Bronchial epithelial cell (primary cell): ENCODE data around the gene TNFRSF13B. TPM values are rescaled to one million over a fixed set of nuclear protein-coding genes. Genes with fewer than 3 reads are reported as not detected.
"Not testable (repeated sequence)": the region's sequence is repeated elsewhere in the genome, so short reads cannot be mapped to it uniquely, and the experiment has no call there.

ENCODE experiments used
- DNase-seq: peaks from one replicate; pipeline ENCODE4 v3.0.0-alpha.2; 2010; ENCODE audit warnings: low read depth
- FAIRE-seq: peaks from 2 replicates; lab custom pipeline; 2011; peaks lifted over from hg19 to GRCh38; lab: Jason Lieb, UNC
- H3K27me3 ChIP-seq: 2 replicates; pipeline ENCODE4 v1.5.1; 2011; ENCODE audit warnings: low read length; ENCODE audit not compliant: control insufficient read depth, insufficient read depth
- H3K36me3 ChIP-seq: 2 replicates; pipeline ENCODE4 v1.5.1; 2011; ENCODE audit warnings: low read length; ENCODE audit not compliant: control insufficient read depth, insufficient read depth
- H3K4me3 ChIP-seq: 2 replicates; pipeline ENCODE4 v1.5.1; 2011; ENCODE audit warnings: mild to moderate bottlenecking, low read depth, low read length, control low read depth
- total RNA-seq: library from RNA; depleted of rRNA; stranded (reverse); fragments of >200 nt; gene quantifications from 2 replicates; pipeline ENCODE4 v1.2.1, GENCODE V29; 2014
- TF ChIP-seq, protein P1 (sequence below): IDR thresholded peaks from 2 replicates; pipeline ENCODE4 v1.5.1; 2011; ENCODE audit warnings: mild to moderate bottlenecking, moderate library complexity, low read length, control low read depth, inconsistent platforms; ENCODE audit not compliant: insufficient read depth, severe bottlenecking

Gene TNFRSF13B
- total RNA-seq, 1 donor from 2014 or later = not detected

DNA sequence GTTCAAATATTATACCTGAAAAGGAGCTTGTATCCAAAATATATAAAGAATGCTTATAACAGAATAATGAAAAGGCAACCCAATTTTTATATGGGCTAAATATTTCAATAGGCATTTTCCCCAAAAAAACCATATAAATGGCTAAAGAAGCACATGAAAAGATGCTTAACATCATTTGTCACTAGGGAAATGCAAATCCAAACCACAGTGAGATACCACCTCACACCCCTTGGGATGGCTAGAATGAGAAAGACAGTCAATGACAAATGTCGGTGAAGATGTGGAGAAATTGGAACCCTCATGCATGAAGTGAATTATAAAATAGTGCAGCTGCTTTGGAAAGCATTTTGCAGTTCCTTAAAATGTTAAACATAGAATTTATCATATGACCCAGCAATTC lies 3.1 kb downstream of the TNFRSF13B start:
- Histone ChIP-seq H3K27me3 (no peaks in the 10 kb centered on the region), H3K36me3 (no peaks in the 10 kb centered on the region), H3K4me3 (no peak overlapping the region)
- FAIRE-seq (no peak), DNase-seq (no peak)
- TF ChIP-seq, protein P1, sequence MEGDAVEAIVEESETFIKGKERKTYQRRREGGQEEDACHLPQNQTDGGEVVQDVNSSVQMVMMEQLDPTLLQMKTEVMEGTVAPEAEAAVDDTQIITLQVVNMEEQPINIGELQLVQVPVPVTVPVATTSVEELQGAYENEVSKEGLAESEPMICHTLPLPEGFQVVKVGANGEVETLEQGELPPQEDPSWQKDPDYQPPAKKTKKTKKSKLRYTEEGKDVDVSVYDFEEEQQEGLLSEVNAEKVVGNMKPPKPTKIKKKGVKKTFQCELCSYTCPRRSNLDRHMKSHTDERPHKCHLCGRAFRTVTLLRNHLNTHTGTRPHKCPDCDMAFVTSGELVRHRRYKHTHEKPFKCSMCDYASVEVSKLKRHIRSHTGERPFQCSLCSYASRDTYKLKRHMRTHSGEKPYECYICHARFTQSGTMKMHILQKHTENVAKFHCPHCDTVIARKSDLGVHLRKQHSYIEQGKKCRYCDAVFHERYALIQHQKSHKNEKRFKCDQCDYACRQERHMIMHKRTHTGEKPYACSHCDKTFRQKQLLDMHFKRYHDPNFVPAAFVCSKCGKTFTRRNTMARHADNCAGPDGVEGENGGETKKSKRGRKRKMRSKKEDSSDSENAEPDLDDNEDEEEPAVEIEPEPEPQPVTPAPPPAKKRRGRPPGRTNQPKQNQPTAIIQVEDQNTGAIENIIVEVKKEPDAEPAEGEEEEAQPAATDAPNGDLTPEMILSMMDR = no peak

DNA sequence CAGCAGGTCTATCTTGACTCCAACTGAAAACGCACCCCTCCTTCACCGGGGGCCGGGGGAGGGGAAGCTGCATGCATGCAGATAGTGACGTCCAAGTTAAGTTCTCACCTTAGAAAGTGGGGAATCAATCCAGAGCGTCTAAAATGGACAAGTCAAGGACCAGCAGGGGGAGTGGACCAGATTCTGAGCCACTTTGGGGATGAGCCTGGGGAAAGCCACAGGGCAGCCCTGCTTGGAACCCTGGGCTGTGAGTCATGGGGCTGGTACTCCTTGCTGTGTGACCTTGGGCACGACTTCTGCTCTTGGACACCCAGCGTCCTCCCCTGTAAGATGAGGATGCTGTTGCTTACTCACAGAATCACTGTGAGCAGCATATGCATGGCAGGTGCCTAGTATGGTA lies 9.1 kb downstream of the TNFRSF13B start:
- no peaks in the 10 kb centered on the region for H3K36me3 ChIP-seq
- no peak for FAIRE-seq
- TF ChIP-seq, protein P1 = no peak
- DNase-seq = no peak
- H3K27me3 ChIP-seq = no peaks in the 10 kb centered on the region
- no peak overlapping the region for H3K4me3 ChIP-seq

DNA sequence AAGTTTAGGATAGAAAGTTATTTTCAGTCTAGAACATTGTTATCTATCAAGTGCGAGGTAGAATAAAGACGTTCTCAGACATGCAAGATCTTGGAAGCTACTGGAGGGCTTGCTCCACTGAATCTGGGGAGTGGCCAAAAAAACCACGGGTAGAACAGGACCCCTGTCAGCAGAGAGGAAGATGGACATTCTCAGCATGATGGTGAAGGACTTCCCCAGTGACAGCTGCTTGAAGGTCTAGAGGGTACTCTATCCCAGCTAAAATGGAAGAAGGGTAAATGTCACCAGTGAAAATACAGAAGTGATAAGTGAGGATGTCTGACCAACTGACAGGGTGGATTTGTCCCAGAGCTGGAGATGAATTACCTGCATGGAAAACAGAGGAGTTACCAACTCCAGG lies 10.1 kb downstream of the TNFRSF13B start:
- TF ChIP-seq, protein P1 = no peak
- DNase-seq = no peak
- no peak overlapping the region for H3K4me3 ChIP-seq
- FAIRE-seq = no peak
- H3K36me3 ChIP-seq = no peaks in the 10 kb centered on the region
- H3K27me3 ChIP-seq = no peaks in the 10 kb centered on the region

DNA sequence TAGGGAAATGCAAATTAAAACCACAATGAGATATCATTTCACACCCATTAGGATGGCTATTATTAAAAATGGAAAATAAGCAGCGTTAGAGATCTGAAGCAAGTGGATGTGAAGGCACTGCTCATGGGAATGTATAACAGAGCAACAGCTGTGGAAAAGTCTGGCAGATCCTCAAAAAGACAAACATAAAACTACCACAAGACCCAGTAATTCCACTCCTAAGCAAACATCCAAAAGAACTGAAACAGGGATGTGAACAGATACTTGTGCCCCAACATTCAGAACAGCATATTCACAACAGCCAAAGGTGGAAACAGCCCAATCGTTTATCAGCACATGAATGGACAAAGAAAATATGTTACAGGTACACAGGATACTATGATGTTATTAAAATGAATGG lies 10.9 kb downstream of the TNFRSF13B start:
- not testable (repeated sequence) for FAIRE-seq, DNase-seq, H3K4me3 ChIP-seq, H3K27me3 ChIP-seq, H3K36me3 ChIP-seq

DNA sequence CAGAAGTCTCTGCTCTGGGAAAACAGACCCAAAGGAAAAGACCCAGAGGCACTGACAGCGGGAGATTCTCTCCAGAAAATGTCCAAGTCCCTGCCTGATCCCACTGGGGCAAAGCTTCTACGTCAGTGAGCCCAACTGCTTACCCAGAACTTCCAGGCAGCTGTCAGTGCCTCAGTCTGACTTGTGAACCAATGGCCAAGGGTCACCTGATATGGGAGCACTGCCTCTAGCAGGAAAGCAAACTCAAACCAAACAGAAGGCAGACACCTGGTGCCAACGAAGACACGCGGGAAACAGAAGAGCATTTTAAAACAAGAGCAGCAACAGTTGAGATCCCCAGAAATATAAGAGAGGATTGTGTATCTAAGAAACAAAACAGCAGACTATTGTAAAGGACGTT lies 16.9 kb downstream of the TNFRSF13B start:
- peak; percentile 90 for FAIRE-seq
- not testable (repeated sequence) for DNase-seq, H3K4me3 ChIP-seq, H3K27me3 ChIP-seq, H3K36me3 ChIP-seq

DNA sequence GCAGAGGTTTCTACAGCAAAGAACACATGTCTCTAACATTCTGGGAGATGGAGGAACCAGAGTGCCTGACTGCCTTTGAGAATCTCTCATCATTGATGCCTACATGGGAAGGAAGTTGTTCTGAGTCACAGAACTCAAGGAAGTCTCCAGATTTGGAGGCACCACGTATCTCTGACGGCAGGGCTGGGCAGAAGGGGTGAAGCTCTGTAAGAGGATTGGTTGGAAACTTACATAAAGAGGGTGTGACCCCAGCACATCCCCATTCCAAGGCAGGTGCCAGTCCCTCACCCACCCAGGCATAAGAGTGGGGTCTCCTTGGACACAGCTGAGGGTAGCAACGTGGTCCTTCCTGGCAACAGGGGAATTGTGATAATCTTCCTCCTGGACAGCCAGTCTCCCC lies 17.4 kb downstream of the TNFRSF13B start:
- Histone ChIP-seq H3K36me3 (no peaks in the 10 kb centered on the region), H3K27me3 (peaks cover 8% of the 10 kb centered on the region), H3K4me3 (no peak overlapping the region)
- DNase-seq = no peak
- no peak for FAIRE-seq
- TF ChIP-seq, protein P1 = no peak

DNA sequence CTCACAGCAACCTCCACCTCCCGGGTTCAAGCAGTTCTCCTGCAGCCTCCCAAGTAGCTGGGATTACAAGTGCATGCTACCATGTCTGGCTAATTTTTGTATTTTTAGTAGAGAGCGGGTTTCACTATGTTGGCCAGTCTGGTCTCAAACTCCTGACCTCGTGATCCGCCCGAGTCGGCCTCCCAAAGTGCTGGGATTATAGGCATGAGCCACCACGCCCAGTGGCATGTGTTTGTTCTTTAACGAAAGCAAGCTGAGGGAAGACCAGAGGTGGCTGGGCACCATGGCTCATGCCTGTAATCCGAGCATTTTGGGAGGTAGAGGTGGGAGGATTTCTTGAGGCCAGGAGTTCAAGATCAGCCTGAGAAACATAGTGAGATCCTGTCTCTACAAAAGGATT lies 18.1 kb downstream of the TNFRSF13B start:
- Histone ChIP-seq H3K27me3 (peaks cover 8% of the 10 kb centered on the region), H3K36me3 (no peaks in the 10 kb centered on the region), H3K4me3 (no peak overlapping the region)
- TF ChIP-seq, protein P1 = no peak
- no peak for FAIRE-seq
- DNase-seq = no peak
